ENCODE results near the gene RP9.

RP9 gene

GRCh38 chr7:33109005-33109757, at the start of gene RP9:
Gene RP9, minus strand, starts transcription at chr7:33109404. Its CDS starts 32 bp downstream, at chr7:33109372.
- FAIRE-seq (no peak), DNase-seq (ENCODE audit: insufficient read length, low spot score) (peak; percentile 73)

- DNase-seq (ENCODE audit: insufficient read length, low spot score) (no peak), FAIRE-seq (no peak)
These were observed 48.6 kb upstream of the RP9 start for GRCh38 chr7:33157781-33158180.

GRCh38 chr7:33157311-33157710, 48.1 kb upstream of the RP9 start:
- FAIRE-seq = no peak
- no peak for DNase-seq (ENCODE audit: insufficient read length, low spot score)

GRCh38 chr7:33156441-33156840, 47.2 kb upstream of the RP9 start:
- FAIRE-seq = no peak
- no peak for DNase-seq (ENCODE audit: insufficient read length, low spot score)

- DNase-seq (ENCODE audit: insufficient read length, low spot score) (no peak), FAIRE-seq (no peak)
These were observed 46.6 kb upstream of the RP9 start for GRCh38 chr7:33155811-33156210.

GRCh38 chr7:33152087-33152486, 42.9 kb upstream of the RP9 start:
- FAIRE-seq (no peak), DNase-seq (ENCODE audit: insufficient read length, low spot score) (no peak)

GRCh38 chr7:33145156-33145555, 36.0 kb upstream of the RP9 start:
- FAIRE-seq (no peak), DNase-seq (ENCODE audit: insufficient read length, low spot score) (no peak)

- FAIRE-seq = no peak
- no peak for DNase-seq (ENCODE audit: insufficient read length, low spot score)
These were observed 35.0 kb upstream of the RP9 start for GRCh38 chr7:33143996-33144718.

- no peak for DNase-seq (ENCODE audit: insufficient read length, low spot score)
These were observed 33.4 kb upstream of the RP9 start for GRCh38 chr7:33142585-33142984.

GRCh38 chr7:33137103-33137502, 27.9 kb upstream of the RP9 start:
- no peak for DNase-seq (ENCODE audit: insufficient read length, low spot score)
- no peak for FAIRE-seq

More at GRCh38 chr7:33142585-33142984, 33.4 kb upstream of the RP9 start:
- no peak for FAIRE-seq

GRCh38 chr7:33130184-33130583, 21.0 kb upstream of the RP9 start:
- FAIRE-seq (no peak), DNase-seq (ENCODE audit: insufficient read length, low spot score) (peak; percentile 20)

- FAIRE-seq (no peak), DNase-seq (ENCODE audit: insufficient read length, low spot score) (no peak)
These were observed 20.6 kb upstream of the RP9 start for GRCh38 chr7:33129806-33130153.

- peak; percentile 94 for FAIRE-seq
- peak; percentile 95 for DNase-seq (ENCODE audit: insufficient read length, low spot score)
These were observed 20.0 kb upstream of the RP9 start, which contains the start of gene BBS9 for GRCh38 chr7:33128990-33129805. Gene BBS9, plus strand, starts transcription at chr7:33129564. Its CDS starts 16,689 bp downstream, at chr7:33146253.

GRCh38 chr7:33128631-33128989, 19.4 kb upstream of the RP9 start:
- FAIRE-seq (no peak), DNase-seq (ENCODE audit: insufficient read length, low spot score) (no peak)

GRCh38 chr7:33127085-33127484, 17.9 kb upstream of the RP9 start:
- FAIRE-seq (no peak), DNase-seq (ENCODE audit: insufficient read length, low spot score) (no peak)

- FAIRE-seq = no peak
- no peak for DNase-seq (ENCODE audit: insufficient read length, low spot score)
These were observed 9.2 kb upstream of the RP9 start for GRCh38 chr7:33118383-33118782.

- DNase-seq (ENCODE audit: insufficient read length, low spot score) (no peak), FAIRE-seq (no peak)
These were observed 5.8 kb upstream of the RP9 start for GRCh38 chr7:33114976-33115375.

- FAIRE-seq = no peak
- no peak for DNase-seq (ENCODE audit: insufficient read length, low spot score)
These were observed 2.4 kb upstream of the RP9 start for GRCh38 chr7:33111614-33112013.

GRCh38 chr7:33109758-33110238, 594 bp upstream of the RP9 start:
- no peak for FAIRE-seq
- DNase-seq (ENCODE audit: insufficient read length, low spot score) = peak; percentile 23

- DNase-seq (ENCODE audit: insufficient read length, low spot score) = no peak
- FAIRE-seq = no peak
These were observed 625 bp downstream of the RP9 start for GRCh38 chr7:33108554-33109004.
